Endothelial cell of umbilical vein (primary cell): Measurements from ENCODE around the gene DCTN4. TPM values are rescaled to one million over a fixed set of nuclear protein-coding genes. Genes with fewer than 3 reads are reported as not detected.
"Not testable (repeated sequence)": the region's sequence is repeated elsewhere in the genome, so short reads cannot be mapped to it uniquely, and the experiment has no call there.

ENCODE experiments used
- BruUV-seq: library from RNA; stranded (reverse); fragments of 400-500 nt; replicated peaks from 2 replicates; lab custom pipeline; 2021; lab: Mats Ljungman, UMichigan
- CTCF ChIA-PET: fragments of 300-600, 350-600 bp; sonication (Branson Sonifier 250); formaldehyde crosslinking; loops from one replicate; lab custom pipeline; 2021; ENCODE audit warnings: antibody characterized with exemption, inconsistent platforms; lab: Charles Lee
- POLR2A ChIA-PET: fragments of 300-600, 350-600 bp; sonication (Branson Sonifier 250); formaldehyde crosslinking; loops from one replicate; lab custom pipeline; 2021; ENCODE audit warnings: antibody characterized with exemption, inconsistent platforms; lab: Charles Lee
- DNase-seq: peaks from one replicate; pipeline ENCODE4 v3.0.0-alpha.2; 2011; ENCODE audit warnings: low read depth, low spot score
- FAIRE-seq: peaks from 2 replicates; lab custom pipeline; 2011; peaks lifted over from hg19 to GRCh38; lab: Jason Lieb, UNC
- H2AFZ ChIP-seq: 2 replicates; pipeline ENCODE4 v1.6.0; 2012; ENCODE audit warnings: low read depth, low read length, control low read depth, inconsistent platforms
- H3K27ac ChIP-seq: 2 replicates; pipeline ENCODE4 v1.5.1; 2011; ENCODE audit warnings: low read depth, mild to moderate bottlenecking, control low read depth, low read length, moderate library complexity; ENCODE audit not compliant: insufficient read depth
- H3K27me3 ChIP-seq, 2 experiments: 2 replicates each; pipeline versions ENCODE4 v1.6.0 to v1.6.1; 2011; ENCODE audit warnings: low read length in 2 of 2, mixed read lengths in 1 of 2; ENCODE audit not compliant: control insufficient read depth in 2 of 2, insufficient read depth in 2 of 2
- H3K36me3 ChIP-seq, 2 experiments: 2 replicates in 1 of 2; 3 replicates in 1 of 2; pipeline ENCODE4 v1.5.1; 2011; ENCODE audit warnings: low read length in 2 of 2, mild to moderate bottlenecking in 1 of 2, moderate library complexity in 1 of 2; ENCODE audit not compliant: control insufficient read depth in 2 of 2, insufficient read depth in 2 of 2; ENCODE audit errors: extremely low read depth in 1 of 2
- H3K4me1 ChIP-seq: 3 replicates; pipeline ENCODE4 v1.5.1; 2011; ENCODE audit warnings: mild to moderate bottlenecking, low read length; ENCODE audit not compliant: control insufficient read depth, insufficient read depth; ENCODE audit errors: extremely low read depth
- H3K4me2 ChIP-seq: 2 replicates; pipeline ENCODE4 v1.6.1; 2011; ENCODE audit warnings: low read length, control low read depth, mixed read lengths; ENCODE audit not compliant: insufficient read depth
- H3K4me3 ChIP-seq, 3 experiments: fragments of 200-600 bp in 1 of 3; sonication (generic), shearing (Covaris generic) in 1 of 3; replicated peaks in 1 of 3; 2 replicates each; pipeline ENCODE4 v1.5.1; 2011 to 2016; ENCODE audit warnings: control low read depth in 3 of 3, low read length in 3 of 3, mild to moderate bottlenecking in 2 of 3, inconsistent platforms in 1 of 3, low read depth in 1 of 3, moderate library complexity in 1 of 3; ENCODE audit not compliant: insufficient read depth in 1 of 3
- H3K79me2 ChIP-seq: 2 replicates; pipeline ENCODE4 v1.6.0; 2012; ENCODE audit warnings: low read length, inconsistent platforms; ENCODE audit not compliant: control insufficient read depth, insufficient read depth
- H3K9ac ChIP-seq: replicated peaks from 2 replicates; pipeline ENCODE3; 2011; ENCODE audit warnings: low read length, control low read depth; ENCODE audit not compliant: insufficient read depth; ENCODE audit errors: extremely low read depth
- H3K9me1 ChIP-seq: replicated peaks from 3 replicates; pipeline ENCODE4 v1.6.0; 2011; ENCODE audit warnings: mild to moderate bottlenecking, low read length; ENCODE audit not compliant: control insufficient read depth, insufficient read depth; ENCODE audit errors: extremely low read depth
- H3K9me3 ChIP-seq: replicated peaks from 2 replicates; pipeline ENCODE4 v1.5.1; 2012; ENCODE audit warnings: low read length, inconsistent platforms; ENCODE audit not compliant: control insufficient read depth, insufficient read depth
- H4K20me1 ChIP-seq: replicated peaks from 2 replicates; pipeline ENCODE3; 2011; ENCODE audit warnings: mild to moderate bottlenecking, low read length; ENCODE audit not compliant: control insufficient read depth, insufficient read depth; ENCODE audit errors: extremely low read depth
- EZH2 ChIP-seq: IDR thresholded peaks from 2 replicates; pipeline ENCODE4 v1.6.1; 2012; ENCODE audit warnings: borderline replicate concordance, low read depth, mild to moderate bottlenecking, moderate library complexity, low read length, inconsistent platforms; ENCODE audit not compliant: severe bottlenecking
- FOS ChIP-seq: IDR thresholded peaks from 2 replicates; pipeline ENCODE4 v1.6.1; 2011; ENCODE audit warnings: mild to moderate bottlenecking, low read length, moderate library complexity, borderline replicate concordance; ENCODE audit not compliant: insufficient read depth
- JUN ChIP-seq: IDR thresholded peaks from 2 replicates; pipeline ENCODE4 v1.6.1; 2011; ENCODE audit warnings: borderline replicate concordance, low read depth; ENCODE audit not compliant: insufficient read length, insufficient read depth
- dilution Hi-C: fragments of 300-500 bp; cut with MboI; formaldehyde crosslinking; loops from one replicate; pipeline ENCODE4 v1.15.0; 2019; ENCODE audit warnings: low sequenced_read_pairs; ENCODE audit not compliant: extremely low pct_ligation_motif_present
- intact Hi-C: fragments of 100-400 bp; cut with micrococcal nuclease; formaldehyde crosslinking; loops from one replicate; pipeline ENCODE4 v1.10.0; 2022
- polyA plus RNA-seq, 4 experiments: library from polyadenylated mRNA; depleted of rRNA in 3 of 4; stranded (reverse) in 3 of 4; unstranded in 1 of 4; fragments of >200 nt; gene quantifications; 2 replicates each; pipeline versions ENCODE4 v1.2.1 to v1.2.3, GENCODE V29; 2011 to 2012; ENCODE audit warnings: missing spikeins in 1 of 4
- total RNA-seq: library from RNA; stranded (reverse); gene quantifications from 2 replicates; pipeline ENCODE4 v1.2.3, GENCODE V29; 2021

DCTN4 gene
- total and polyA plus RNA-seq, 2 donors (not counting 3 experiments of a cell fraction or from before 2014, with no cell fraction given), result 22.4 to 47.3 TPM

- DNase-seq (peak; percentile 21), FAIRE-seq (no peak)
- H3K4me2 ChIP-seq, result no peak overlapping the region
- ChIA-PET POLR2A (no interaction called here), CTCF (interaction anchor here (1.1 to 1.2 kb wide), 2 partner anchors 33 to 51 kb away, joined by 4 read pairs; no protein-coding TSS in a partner anchor)
- H3K9ac ChIP-seq, result no peak overlapping the region
- no peaks in the 10 kb centered on the region for H3K9me1 ChIP-seq
- H3K27ac ChIP-seq, result no peak overlapping the region
- peaks cover 5% of the 10 kb centered on the region for H3K4me1 ChIP-seq
- dilution Hi-C loops (no loop called here), intact Hi-C loops (no loop called here)
- peaks cover 33% of the 10 kb centered on the region for H3K79me2 ChIP-seq
- no peaks in the 10 kb centered on the region for H3K27me3 ChIP-seq
- no peak overlapping the region for H2AFZ ChIP-seq
- BruUV-seq, result no TSS peak
- TF ChIP-seq JUN (peak; percentile 16), FOS (peak; percentile 47), EZH2 (no peak)
- H3K9me3 ChIP-seq, result no peaks in the 10 kb centered on the region
- H3K36me3 ChIP-seq, result peaks cover 12 to 17% of the 10 kb centered on the region in 2 experiments
- no peaks in the 10 kb centered on the region for H4K20me1 ChIP-seq
- no peak overlapping the region for H3K4me3 ChIP-seq
Measured at GRCh38 chr5:150750469-150750868, 8.3 kb downstream of the DCTN4 start.

- BruUV-seq, H3K4me1 ChIP-seq, H3K9ac ChIP-seq, DNase-seq, H2AFZ ChIP-seq, FAIRE-seq, H3K4me2 ChIP-seq, H3K27ac ChIP-seq, H3K27me3 ChIP-seq, H3K9me1 ChIP-seq, H3K36me3 ChIP-seq, CTCF ChIA-PET, POLR2A ChIA-PET, dilution Hi-C loops, H3K4me3 ChIP-seq, H3K9me3 ChIP-seq, H4K20me1 ChIP-seq, intact Hi-C loops: not testable (repeated sequence)
- peaks cover 19% of the 10 kb centered on the region for H3K79me2 ChIP-seq
Measured at GRCh38 chr5:150743142-150743488, 15.7 kb downstream of the DCTN4 start.

DNA sequence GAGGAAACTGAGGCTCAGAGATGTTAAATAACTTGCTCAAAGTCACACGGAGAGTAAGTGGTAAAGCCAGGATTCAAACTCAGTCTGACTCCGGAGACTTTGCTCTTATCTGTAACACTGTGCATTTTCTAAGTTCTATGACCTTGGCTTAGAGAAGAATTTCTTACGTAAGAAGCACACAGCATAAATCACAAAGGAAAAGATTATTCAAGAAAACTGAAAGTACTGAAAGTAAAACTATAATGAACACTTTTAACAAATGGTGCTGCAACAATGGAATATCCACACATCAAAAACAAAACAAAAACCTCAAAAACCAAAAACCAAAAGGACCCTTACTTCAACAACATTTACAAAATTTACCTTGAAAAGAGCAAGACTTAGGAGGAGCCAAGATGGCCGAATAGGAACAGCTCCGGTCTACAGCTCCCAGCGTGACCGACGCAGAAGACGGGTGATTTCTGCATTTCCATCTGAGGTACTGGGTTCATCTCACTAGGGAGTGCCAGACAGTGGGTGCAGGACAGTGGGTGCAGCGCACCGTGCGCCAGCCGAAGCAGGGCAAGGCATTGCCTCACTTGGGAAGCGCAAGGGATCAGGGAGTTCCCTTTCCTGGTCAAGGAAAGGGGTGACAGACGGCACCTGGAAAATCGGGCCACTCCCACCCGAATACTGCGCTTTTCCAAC lies 16.2 kb downstream of the DCTN4 start:
- H2AFZ ChIP-seq, H3K9ac ChIP-seq, POLR2A ChIA-PET, dilution Hi-C loops, intact Hi-C loops, FAIRE-seq, H3K36me3 ChIP-seq, H3K4me3 ChIP-seq, BruUV-seq, H3K9me1 ChIP-seq, H3K4me1 ChIP-seq, H3K4me2 ChIP-seq, CTCF ChIA-PET, H3K9me3 ChIP-seq, H3K27me3 ChIP-seq, H3K27ac ChIP-seq, DNase-seq, H4K20me1 ChIP-seq: not testable (repeated sequence)
- peaks cover 19% of the 10 kb centered on the region for H3K79me2 ChIP-seq
